Measurements from ENCODE around the gene SLC19A1.

The SLC19A1 gene

DNA sequence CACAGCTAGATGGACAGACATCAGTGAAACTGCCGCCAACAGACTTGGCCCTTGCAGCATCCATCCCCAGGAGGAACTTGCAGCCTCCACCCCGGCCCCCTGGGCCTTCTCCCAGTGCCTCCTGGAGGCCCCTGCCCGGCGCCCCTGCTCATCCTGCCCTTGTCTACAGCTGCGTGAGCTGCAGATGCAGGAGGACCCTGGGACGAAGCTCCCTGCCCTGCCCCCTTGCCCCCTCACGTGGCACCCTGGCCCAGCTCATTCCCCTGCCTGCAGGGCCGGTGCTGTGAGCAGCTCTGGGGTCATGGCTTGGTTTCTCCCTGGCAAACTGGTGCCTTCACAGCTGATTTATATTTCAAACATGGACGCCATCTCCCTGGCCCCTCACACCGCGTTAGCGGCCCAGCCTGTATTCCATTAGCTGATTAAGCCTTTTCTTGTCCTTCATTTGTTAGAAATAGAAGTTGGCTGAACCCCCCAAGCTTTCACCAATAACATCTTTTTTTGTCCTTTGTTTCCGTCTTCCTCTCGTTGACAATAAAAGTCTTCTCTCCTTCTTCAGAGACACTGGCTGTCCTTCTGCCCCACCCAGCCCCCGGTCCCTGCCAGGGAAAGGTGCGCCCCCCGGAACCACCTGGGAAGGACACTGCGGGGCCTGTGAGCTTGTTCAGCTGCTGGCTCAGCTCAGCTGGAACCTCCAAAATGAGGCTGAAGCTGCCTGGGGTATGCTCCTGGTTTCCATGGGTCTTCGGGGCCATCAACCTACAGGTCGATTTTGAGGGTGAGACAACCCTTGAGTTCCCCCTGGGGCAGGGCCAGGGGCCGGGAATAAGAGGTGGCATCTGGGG lies 34.0 kb upstream of the SLC19A1 start:
- TF ChIP-seq GABPA (IDR thresholded peaks at IDR 0.05; ENCODE audit: low read depth) (no peak), POLR2AphosphoS5 (IDR thresholded peaks at IDR 0.05; ENCODE audit: low read depth) (no peak), SPI1 (IDR thresholded peaks at IDR 0.05; ENCODE audit: borderline replicate concordance, low read depth) (no peak), CTCF (IDR thresholded peaks at IDR 0.05; ENCODE audit: insufficient read depth, low read length) (no peak)
- TF ChIP-seq, protein P1, sequence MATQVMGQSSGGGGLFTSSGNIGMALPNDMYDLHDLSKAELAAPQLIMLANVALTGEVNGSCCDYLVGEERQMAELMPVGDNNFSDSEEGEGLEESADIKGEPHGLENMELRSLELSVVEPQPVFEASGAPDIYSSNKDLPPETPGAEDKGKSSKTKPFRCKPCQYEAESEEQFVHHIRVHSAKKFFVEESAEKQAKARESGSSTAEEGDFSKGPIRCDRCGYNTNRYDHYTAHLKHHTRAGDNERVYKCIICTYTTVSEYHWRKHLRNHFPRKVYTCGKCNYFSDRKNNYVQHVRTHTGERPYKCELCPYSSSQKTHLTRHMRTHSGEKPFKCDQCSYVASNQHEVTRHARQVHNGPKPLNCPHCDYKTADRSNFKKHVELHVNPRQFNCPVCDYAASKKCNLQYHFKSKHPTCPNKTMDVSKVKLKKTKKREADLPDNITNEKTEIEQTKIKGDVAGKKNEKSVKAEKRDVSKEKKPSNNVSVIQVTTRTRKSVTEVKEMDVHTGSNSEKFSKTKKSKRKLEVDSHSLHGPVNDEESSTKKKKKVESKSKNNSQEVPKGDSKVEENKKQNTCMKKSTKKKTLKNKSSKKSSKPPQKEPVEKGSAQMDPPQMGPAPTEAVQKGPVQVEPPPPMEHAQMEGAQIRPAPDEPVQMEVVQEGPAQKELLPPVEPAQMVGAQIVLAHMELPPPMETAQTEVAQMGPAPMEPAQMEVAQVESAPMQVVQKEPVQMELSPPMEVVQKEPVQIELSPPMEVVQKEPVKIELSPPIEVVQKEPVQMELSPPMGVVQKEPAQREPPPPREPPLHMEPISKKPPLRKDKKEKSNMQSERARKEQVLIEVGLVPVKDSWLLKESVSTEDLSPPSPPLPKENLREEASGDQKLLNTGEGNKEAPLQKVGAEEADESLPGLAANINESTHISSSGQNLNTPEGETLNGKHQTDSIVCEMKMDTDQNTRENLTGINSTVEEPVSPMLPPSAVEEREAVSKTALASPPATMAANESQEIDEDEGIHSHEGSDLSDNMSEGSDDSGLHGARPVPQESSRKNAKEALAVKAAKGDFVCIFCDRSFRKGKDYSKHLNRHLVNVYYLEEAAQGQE (IDR thresholded peaks at IDR 0.05; ENCODE audit: insufficient replicate concordance, low read depth), result no peak
- Histone ChIP-seq H3K27ac (replicated peaks) (no peak overlapping the region), H3K4me3 (replicated peaks; ENCODE audit: insufficient read depth, low read length) (no peak overlapping the region), H3K27me3 (ENCODE audit: insufficient read depth, poor library complexity, severe bottlenecking) (peaks cover 7% of the 10 kb centered on the region)
- no peak for DNase-seq (ENCODE audit: low read depth in 1 of 2, low spot score in 1 of 2)

GRCh38 chr21:45575304-45575992 lies 33.2 kb upstream of the SLC19A1 start:
- no peak for DNase-seq (ENCODE audit: low read depth in 1 of 2, low spot score in 1 of 2)
- peaks cover 7% of the 10 kb centered on the region for H3K27me3 ChIP-seq (ENCODE audit: insufficient read depth, poor library complexity, severe bottlenecking)
- TF ChIP-seq POLR2AphosphoS5 (IDR thresholded peaks at IDR 0.05; ENCODE audit: low read depth) (no peak), GABPA (IDR thresholded peaks at IDR 0.05; ENCODE audit: low read depth) (no peak), CTCF (IDR thresholded peaks at IDR 0.05; ENCODE audit: insufficient read depth, low read length) (no peak), SPI1 (IDR thresholded peaks at IDR 0.05; ENCODE audit: borderline replicate concordance, low read depth) (no peak)
- TF ChIP-seq, protein P1 (IDR thresholded peaks at IDR 0.05; ENCODE audit: insufficient replicate concordance, low read depth), result no peak
- H3K4me3 ChIP-seq (replicated peaks; ENCODE audit: insufficient read depth, low read length), result no peak overlapping the region
- no peak overlapping the region for H3K27ac ChIP-seq (replicated peaks)

GRCh38 chr21:45574691-45575090 lies 32.5 kb upstream of the SLC19A1 start:
- Histone ChIP-seq H3K4me3 (replicated peaks; ENCODE audit: insufficient read depth, low read length) (no peak overlapping the region), H3K27ac (replicated peaks) (no peak overlapping the region), H3K27me3 (ENCODE audit: insufficient read depth, poor library complexity, severe bottlenecking) (peaks cover 7% of the 10 kb centered on the region)
- no peak for DNase-seq (ENCODE audit: low read depth in 1 of 2, low spot score in 1 of 2)
- no peak for TF ChIP-seq CTCF (IDR thresholded peaks at IDR 0.05; ENCODE audit: insufficient read depth, low read length)

Measured in HL-60 (cell line).